Cortex of kidney (tissue), 1 donor: ENCODE results near the gene USP5.

Source experiments
- DNase-seq: peaks from one replicate; lab custom pipeline; 2025; lab: John Stamatoyannopoulos, UW

USP5 gene

GRCh38 chr12:6825398-6826124, 26.4 kb upstream of the USP5 start:
- DNase-seq, result no peak

GRCh38 chr12:6826125-6826733, 25.7 kb upstream of the USP5 start:
- DNase-seq, result no peak

DNA sequence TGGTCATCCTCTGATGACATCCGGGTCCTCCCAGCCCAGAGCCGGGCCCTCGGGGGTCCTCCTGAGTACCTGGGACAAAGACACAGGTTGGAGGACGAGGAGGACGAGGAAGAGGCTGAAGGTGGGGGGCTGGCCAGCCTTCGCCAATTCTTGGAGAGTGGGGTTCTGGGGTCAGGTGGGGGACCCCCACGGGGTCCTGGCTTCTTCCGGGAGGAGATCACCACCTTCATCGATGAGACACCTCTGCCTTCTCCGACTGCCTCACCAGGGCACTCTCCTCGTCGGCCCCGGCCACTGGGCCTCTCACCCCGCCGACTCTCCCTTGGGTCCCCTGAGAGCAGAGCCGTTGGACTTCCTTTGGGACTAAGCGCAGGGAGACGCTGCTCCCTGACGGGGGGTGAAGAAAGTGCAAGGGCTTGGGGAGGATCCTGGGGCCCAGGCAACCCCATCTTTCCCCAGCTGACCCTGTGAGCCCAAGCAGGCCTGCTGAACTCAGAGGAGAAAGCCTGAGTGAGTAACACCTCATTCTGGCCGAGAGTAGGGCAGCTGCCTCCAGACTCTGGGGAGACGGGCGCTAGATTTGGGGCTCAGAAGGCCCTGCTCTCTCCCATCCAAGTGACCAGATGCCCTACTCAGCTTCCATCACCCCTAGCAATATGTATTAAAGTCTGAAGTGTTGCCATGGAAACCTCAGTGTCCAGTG, 25.1 kb upstream of the USP5 start:
- DNase-seq, result no peak

DNA sequence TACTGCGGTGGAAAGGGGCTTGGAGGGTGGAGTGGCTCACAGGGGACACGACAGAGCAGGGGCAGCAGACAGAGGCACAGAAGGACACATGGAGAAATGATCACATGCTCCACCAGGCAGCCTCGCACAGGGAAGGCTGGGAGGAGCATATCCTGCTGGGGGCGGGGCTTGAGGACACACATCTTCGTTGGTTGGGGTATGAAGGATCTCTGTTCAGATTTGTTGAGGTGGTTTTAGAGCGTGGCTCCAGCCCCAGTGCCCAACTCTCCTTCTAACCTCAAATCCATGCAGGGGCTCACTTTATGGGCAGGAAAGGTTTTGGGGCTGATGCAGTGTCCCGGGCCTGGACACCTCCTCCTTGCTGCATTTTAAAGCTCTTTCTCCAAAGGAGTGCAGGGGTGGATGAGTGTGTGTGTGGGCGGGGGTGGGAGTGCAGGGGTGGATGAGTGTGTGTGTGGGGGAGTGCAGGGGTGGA, 24.5 kb upstream of the USP5 start:
- DNase-seq, result no peak

- DNase-seq, result no peak
Measured at GRCh38 chr12:6827982-6828780, 23.8 kb upstream of the USP5 start, which contains the start of gene P3H3. Gene P3H3 (plus strand): TSS chr12:6828407. CDS start chr12:6828441, 34 bp downstream.

DNA sequence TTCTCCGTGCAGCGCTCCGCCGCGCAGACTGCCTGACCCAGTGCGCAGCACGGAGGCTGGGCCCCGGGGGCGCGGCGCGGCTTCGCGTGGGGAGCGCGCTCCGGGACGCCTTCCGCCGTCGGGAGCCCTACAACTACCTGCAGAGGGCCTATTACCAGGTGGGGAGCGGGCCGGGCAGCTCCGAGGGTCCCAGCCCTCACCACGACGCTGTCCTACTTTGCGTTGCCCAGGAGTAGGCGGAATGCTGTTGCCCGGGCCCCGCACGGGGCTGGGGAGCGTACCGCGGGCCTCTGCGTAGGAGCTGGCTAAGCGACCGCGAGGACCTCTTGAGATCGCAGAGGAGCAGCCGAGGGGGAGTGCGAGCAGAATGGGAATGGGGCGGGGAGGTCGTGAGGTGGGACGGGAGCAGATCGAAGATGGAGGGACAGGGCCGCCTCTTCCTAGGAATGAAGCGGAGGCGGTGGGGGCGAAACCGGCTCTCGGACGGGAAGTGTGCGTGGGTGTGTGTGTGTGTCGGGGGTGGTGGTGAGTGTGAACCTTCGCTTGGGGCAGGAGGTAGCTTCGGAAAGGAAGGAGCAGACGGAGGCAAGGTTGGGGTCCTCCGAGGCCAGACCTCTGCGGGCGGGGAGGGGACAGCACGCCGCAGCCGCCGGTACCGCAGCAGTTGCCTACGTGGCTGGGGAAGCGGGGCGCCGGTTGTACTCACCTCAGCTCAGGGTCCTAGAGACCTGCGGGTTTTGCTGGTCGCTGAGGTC, 23.0 kb upstream of the USP5 start:
- DNase-seq, result no peak

- no peak for DNase-seq
Measured at GRCh38 chr12:6829536-6830220, 22.3 kb upstream of the USP5 start.

DNA sequence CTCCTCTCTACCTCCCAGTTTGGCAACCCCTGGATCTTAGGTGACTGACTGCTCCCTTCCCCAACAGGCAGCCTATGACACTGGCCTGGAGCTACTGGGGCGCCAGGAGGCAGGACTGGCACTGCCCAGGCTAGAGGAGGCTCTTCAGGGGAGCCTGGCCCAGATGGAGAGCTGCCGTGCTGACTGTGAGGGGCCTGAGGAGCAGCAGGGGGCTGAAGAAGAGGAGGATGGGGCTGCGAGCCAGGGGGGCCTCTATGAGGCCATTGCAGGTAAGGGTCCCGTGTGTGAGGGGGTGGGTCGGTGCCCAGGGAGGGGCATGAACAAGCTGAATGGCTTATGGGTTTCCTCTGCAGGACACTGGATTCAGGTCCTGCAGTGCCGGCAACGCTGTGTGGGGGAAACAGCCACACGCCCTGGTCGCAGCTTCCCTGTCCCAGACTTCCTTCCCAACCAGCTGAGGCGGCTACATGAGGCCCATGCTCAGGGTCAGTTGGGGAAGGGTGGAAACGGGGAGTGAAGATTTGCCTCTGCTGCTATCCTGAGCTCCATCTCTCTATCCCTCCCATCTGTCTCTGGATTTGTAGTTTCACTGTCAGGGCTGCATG, 21.6 kb upstream of the USP5 start:
- DNase-seq, result no peak

GRCh38 chr12:6830999-6831398, 21.0 kb upstream of the USP5 start:
- no peak for DNase-seq

DNA sequence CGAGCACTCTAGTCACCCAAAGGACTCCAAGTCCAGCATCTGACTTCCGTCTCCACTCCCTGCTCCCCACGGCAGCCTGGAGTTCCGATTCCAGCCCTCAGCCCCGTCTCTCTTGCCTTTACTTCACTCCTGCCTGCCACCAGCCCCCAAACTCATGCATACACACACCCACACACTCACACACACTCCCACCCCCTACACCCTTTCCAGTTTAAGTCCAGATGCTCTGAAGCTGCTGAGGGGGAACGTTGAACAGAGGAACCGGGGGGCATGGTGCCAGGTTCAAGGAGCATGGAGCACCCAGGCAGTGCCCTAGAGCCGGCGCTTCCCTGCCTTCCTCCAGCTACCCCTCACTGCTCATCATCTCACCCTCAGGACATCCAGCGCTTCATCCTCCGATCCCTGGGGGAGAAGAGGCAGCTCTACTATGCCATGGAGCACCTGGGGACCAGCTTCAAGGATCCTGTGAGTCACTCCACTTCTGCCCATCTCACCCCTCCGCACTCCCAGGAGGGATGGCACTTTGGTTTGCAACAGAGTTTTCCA, 20.4 kb upstream of the USP5 start:
- no peak for DNase-seq

GRCh38 chr12:6832125-6832524, 19.8 kb upstream of the USP5 start:
- no peak for DNase-seq

GRCh38 chr12:6833189-6833890, 18.6 kb upstream of the USP5 start:
- DNase-seq, result no peak

DNA sequence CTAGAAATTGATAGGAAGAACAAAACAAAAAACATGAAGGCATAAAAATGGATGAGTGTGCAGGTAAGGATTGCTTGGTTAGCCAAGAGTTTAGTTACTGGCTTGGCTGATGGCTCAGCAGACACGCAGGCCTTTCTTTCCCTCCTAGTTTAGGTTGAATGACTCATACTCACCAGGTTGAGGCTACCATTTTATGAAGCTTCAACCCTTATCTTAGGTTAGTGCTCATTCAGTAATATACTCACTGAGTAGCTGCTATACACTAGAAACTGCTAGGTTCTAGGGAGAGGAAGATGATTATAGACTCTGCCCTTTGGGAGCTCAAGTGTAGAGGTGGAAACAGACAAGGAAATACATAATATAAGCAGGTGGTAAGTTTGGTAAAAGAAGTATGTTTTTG, 17.7 kb upstream of the USP5 start:
- no peak for DNase-seq

DNA sequence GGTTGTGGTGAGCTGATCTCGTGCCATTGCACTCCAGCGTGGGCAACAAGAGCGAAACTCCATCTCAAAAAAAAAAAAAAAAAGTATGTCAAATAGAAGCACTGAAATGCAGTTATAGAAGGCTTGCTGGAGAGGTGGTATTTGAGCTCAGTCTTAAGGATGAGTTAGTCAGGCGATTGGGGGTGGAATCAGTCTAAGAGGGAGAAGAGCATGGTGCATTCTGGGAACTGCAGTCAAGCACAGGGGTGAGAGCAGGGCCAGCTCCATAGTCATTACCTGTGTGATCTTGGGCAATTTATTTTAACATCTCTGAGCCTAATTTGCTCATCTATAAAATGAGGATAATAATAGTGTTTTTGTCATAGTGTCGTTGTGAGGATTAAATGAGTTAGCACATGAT, 17.1 kb upstream of the USP5 start:
- no peak for DNase-seq

GRCh38 chr12:6836851-6837250, 15.1 kb upstream of the USP5 start:
- no peak for DNase-seq

- DNase-seq, result no peak
Measured at GRCh38 chr12:6837370-6838060, 14.4 kb upstream of the USP5 start.

DNA sequence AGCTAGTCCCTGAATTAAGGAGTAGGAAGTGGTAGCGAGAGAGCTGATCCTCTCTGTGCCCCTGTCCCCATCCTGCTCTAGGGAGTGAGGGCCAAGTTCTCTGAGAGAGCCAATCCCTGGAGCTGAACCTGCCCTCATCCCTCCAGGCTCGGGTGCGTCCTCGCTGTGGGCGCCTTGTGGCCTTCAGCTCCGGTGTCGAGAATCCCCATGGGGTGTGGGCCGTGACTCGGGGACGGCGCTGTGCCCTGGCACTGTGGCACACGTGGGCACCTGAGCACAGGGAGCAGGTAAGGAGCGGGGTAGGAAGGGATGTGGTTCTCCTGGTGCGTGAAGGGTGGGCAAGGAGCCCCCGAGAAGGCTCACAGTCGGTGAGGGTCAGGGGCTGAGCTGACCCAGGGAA, 13.1 kb upstream of the USP5 start:
- DNase-seq, result no peak

GRCh38 chr12:6839482-6840201, 12.3 kb upstream of the USP5 start:
- no peak for DNase-seq
